ENCODE data around the gene INVS. TPM values are rescaled to one million over a fixed set of nuclear protein-coding genes. Genes with fewer than 3 reads are reported as not detected.

Gene INVS
- total RNA-seq, 1 donor from 2014 or later = 24.0 TPM

DNA sequence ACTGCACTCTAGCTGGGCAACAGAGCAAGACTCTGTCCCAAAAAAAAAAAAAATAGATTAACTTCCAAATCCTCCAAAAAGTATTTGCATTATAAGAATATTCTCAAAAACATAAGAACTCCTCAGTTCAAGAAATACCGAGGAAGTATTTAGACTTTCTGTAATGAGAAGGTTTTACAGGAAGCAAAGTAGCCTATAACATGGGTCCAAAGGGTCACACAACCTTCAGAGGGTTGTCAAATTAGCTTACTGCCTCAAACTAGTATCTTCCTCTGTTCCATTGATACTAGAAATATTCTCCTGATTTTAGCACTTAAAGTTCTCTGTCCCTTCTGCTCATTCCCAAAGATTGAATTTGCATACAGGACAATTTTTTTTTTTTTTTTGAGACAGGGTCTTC lies 121.9 kb downstream of the INVS start:
- TF ChIP-seq, protein P1, sequence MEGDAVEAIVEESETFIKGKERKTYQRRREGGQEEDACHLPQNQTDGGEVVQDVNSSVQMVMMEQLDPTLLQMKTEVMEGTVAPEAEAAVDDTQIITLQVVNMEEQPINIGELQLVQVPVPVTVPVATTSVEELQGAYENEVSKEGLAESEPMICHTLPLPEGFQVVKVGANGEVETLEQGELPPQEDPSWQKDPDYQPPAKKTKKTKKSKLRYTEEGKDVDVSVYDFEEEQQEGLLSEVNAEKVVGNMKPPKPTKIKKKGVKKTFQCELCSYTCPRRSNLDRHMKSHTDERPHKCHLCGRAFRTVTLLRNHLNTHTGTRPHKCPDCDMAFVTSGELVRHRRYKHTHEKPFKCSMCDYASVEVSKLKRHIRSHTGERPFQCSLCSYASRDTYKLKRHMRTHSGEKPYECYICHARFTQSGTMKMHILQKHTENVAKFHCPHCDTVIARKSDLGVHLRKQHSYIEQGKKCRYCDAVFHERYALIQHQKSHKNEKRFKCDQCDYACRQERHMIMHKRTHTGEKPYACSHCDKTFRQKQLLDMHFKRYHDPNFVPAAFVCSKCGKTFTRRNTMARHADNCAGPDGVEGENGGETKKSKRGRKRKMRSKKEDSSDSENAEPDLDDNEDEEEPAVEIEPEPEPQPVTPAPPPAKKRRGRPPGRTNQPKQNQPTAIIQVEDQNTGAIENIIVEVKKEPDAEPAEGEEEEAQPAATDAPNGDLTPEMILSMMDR (conservative IDR thresholded peaks at IDR 0.05) = no peak
- no peak for DNase-seq (ENCODE audit: extremely low spot score, unreplicated experiment)
- Mint-ChIP-seq H3K4me1 (ENCODE audit: unreplicated experiment) (no peaks in the 10 kb centered on the region), H3K4me3 (no peak overlapping the region), H3K27ac (no peak overlapping the region), H3K27me3 (no peaks in the 10 kb centered on the region), H3K36me3 (peaks cover 5% of the 10 kb centered on the region), H3K9me3 (no peaks in the 10 kb centered on the region)

DNA sequence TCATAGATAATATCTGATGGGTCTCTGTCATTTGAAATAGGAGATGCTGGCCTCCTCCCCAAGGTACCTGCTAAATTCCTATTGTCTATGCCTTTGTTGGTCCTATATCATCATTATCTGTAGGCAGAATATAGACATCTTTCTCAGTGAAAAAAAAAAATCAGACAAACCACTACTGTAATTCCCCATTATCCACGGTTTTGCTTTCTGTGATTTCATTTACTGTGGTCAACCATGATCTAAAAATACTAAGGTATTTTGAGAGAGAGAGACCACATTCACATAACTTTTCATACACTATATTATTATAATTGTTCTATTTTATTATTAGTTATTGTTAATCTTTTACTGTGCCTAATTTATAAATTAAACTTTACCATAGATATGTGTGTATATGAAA lies 122.5 kb downstream of the INVS start:
- Mint-ChIP-seq H3K27ac (no peak overlapping the region), H3K27me3 (no peaks in the 10 kb centered on the region), H3K9me3 (no peaks in the 10 kb centered on the region), H3K4me1 (ENCODE audit: unreplicated experiment) (no peaks in the 10 kb centered on the region), H3K4me3 (no peak overlapping the region), H3K36me3 (peaks cover under 1% of the 10 kb centered on the region)
- DNase-seq (ENCODE audit: extremely low spot score, unreplicated experiment) = no peak
- TF ChIP-seq, protein P1 (conservative IDR thresholded peaks at IDR 0.05) = no peak

DNA sequence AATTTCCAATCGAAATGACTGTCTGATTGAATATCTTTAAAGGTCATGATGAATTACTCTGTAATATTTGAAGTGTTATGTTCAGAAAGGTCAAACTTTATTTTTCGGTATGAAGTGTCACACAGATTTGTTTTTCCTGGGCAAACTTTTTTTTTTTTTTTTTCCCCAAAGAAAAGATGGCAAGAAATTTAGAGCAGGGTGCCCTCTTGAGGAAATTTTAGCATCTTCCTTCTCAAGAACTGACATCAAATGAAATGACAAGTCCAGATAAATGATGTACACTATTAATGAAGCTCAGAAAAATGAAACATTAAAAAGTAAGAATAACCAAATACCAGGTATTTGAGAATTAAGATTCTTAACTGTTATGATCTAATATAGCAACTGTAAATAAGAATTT lies 123.6 kb downstream of the INVS start:
- TF ChIP-seq, protein P1 (conservative IDR thresholded peaks at IDR 0.05) = peak; percentile 59
- Mint-ChIP-seq H3K36me3 (peaks cover 5% of the 10 kb centered on the region), H3K4me1 (ENCODE audit: unreplicated experiment) (no peaks in the 10 kb centered on the region), H3K4me3 (no peak overlapping the region), H3K9me3 (no peaks in the 10 kb centered on the region), H3K27ac (no peak overlapping the region), H3K27me3 (no peaks in the 10 kb centered on the region)
- no peak for DNase-seq (ENCODE audit: extremely low spot score, unreplicated experiment)

GRCh38 chr9:100227636-100228035 lies 128.6 kb downstream of the INVS start:
- no peaks in the 10 kb centered on the region for H3K9me3 Mint-ChIP-seq
- TF ChIP-seq, protein P1 (conservative IDR thresholded peaks at IDR 0.05) = no peak
- no peak overlapping the region for H3K27ac Mint-ChIP-seq
- peaks cover 28% of the 10 kb centered on the region for H3K36me3 Mint-ChIP-seq
- no peak overlapping the region for H3K4me3 Mint-ChIP-seq
- no peaks in the 10 kb centered on the region for H3K4me1 Mint-ChIP-seq (ENCODE audit: unreplicated experiment)
- no peak for DNase-seq (ENCODE audit: extremely low spot score, unreplicated experiment)
- no peaks in the 10 kb centered on the region for H3K27me3 Mint-ChIP-seq

DNA sequence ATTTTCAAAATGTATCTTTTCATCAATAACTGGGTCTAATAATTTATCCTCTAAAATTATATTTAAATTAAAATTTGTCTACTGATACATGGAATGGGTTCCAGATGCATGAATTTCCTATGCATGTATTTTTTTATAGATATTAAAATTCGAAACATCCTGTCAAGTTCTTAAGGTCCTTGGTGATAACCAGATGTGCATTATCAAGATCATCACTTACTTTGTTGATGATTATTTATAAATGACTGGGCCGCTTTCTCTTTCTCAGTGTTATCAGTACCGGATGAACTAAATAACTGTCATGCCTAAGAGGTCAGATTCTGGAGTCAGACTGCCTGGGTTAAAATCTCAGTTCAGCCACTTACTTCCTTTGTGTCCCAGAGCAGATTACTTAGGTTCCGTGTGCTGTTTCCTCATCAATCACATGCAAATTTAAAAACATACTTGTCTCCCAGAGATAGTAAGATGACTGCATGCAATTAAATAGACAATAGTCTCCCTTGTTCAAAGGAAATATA lies 129.4 kb downstream of the INVS start:
- H3K27me3 Mint-ChIP-seq = no peaks in the 10 kb centered on the region
- TF ChIP-seq, protein P1 (conservative IDR thresholded peaks at IDR 0.05) = no peak
- H3K4me1 Mint-ChIP-seq (ENCODE audit: unreplicated experiment) = no peaks in the 10 kb centered on the region
- H3K27ac Mint-ChIP-seq = no peak overlapping the region
- H3K9me3 Mint-ChIP-seq = no peaks in the 10 kb centered on the region
- H3K36me3 Mint-ChIP-seq = peaks cover 34% of the 10 kb centered on the region
- DNase-seq (ENCODE audit: extremely low spot score, unreplicated experiment) = no peak
- H3K4me3 Mint-ChIP-seq = no peak overlapping the region

GRCh38 chr9:100229136-100229535 lies 130.1 kb downstream of the INVS start:
- no peak for DNase-seq (ENCODE audit: extremely low spot score, unreplicated experiment)
- Mint-ChIP-seq H3K9me3 (no peaks in the 10 kb centered on the region), H3K27ac (no peak overlapping the region), H3K27me3 (no peaks in the 10 kb centered on the region), H3K36me3 (peaks cover 38% of the 10 kb centered on the region), H3K4me3 (no peak overlapping the region), H3K4me1 (ENCODE audit: unreplicated experiment) (no peaks in the 10 kb centered on the region)
- TF ChIP-seq, protein P1 (conservative IDR thresholded peaks at IDR 0.05) = no peak

All from type B pancreatic cell (in vitro differentiated cells).